Nephron (organoid): ENCODE measurements around the gene AOPEP.

Source experiments
- H3K27ac Mint-ChIP-seq, 3 experiments: 2 replicates each; pipeline ENCODE4 v1.8.0; 2020; ENCODE audit warnings: mixed read lengths in 3 of 3, mild to moderate bottlenecking in 2 of 3, moderate library complexity in 1 of 3
- H3K27me3 Mint-ChIP-seq: 2 replicates; pipeline ENCODE4 v1.8.0; 2021; ENCODE audit warnings: low read depth, mild to moderate bottlenecking, moderate library complexity, mixed read lengths
- H3K36me3 Mint-ChIP-seq: 2 replicates; pipeline ENCODE4 v1.8.0; 2020; ENCODE audit warnings: low read depth, mixed read lengths
- H3K4me1 Mint-ChIP-seq: 2 replicates; pipeline ENCODE4 v1.8.0; 2020; ENCODE audit warnings: mixed read lengths
- H3K4me3 Mint-ChIP-seq, 3 experiments: 2 replicates each; pipeline ENCODE4 v1.8.0; 2020; ENCODE audit warnings: mild to moderate bottlenecking in 3 of 3, mixed read lengths in 3 of 3, moderate library complexity in 2 of 3
- H3K9me3 Mint-ChIP-seq: 2 replicates; pipeline ENCODE4 v1.8.0; 2020; ENCODE audit warnings: mixed read lengths
- TF ChIP-seq, protein P1 (sequence below), 3 experiments: fragments of 200-600 bp; sonication (generic); IDR thresholded peaks; one replicate each; pipeline ENCODE4 v1.5.0; 2021; ENCODE audit warnings: antibody characterized with exemption in 3 of 3; ENCODE audit not compliant: unreplicated experiment in 3 of 3

Gene AOPEP

DNA sequence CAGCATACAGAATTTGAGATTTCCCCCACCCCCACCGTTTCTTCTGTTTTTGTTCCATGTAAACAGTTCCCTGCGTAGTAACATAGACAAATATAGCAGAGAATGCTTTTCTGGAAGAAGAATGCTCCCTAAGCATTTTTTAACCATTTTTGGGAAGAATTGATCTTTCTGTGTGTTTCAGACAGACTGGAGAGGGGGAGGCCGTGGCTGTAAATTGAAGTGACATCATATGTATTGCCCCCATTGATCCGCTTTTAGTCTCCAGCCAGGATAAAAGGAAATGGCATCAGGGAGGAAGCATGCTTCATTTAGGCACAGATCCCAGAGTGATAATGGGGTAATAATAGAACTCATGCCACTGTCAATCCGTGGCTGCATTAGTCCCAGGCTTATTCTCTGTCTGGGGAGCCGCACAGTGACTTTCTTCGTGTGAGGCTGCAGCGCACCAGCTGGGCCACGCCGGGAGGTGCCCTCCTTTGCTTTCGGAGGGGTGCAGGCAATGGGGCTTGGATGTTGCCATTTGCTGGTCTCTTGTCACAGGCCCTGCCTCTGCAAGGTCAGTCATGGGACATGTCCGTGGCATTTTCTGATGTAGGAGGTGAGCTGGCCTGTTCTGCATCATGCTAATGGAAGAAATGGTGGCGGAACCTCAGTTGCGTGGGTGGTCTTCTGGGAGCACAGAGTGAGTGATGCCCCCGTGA lies 329.5 kb downstream of the AOPEP start:
- H3K27me3 Mint-ChIP-seq: no peaks in the 10 kb centered on the region
- peaks cover 18% of the 10 kb centered on the region for H3K36me3 Mint-ChIP-seq
- peak overlapping the region; percentile 86 to 94 (median 90) for H3K27ac Mint-ChIP-seq
- no peaks in the 10 kb centered on the region for H3K9me3 Mint-ChIP-seq
- H3K4me3 Mint-ChIP-seq: peak overlapping the region; percentile 12 to 59 (median 44)
- TF ChIP-seq, protein P1, sequence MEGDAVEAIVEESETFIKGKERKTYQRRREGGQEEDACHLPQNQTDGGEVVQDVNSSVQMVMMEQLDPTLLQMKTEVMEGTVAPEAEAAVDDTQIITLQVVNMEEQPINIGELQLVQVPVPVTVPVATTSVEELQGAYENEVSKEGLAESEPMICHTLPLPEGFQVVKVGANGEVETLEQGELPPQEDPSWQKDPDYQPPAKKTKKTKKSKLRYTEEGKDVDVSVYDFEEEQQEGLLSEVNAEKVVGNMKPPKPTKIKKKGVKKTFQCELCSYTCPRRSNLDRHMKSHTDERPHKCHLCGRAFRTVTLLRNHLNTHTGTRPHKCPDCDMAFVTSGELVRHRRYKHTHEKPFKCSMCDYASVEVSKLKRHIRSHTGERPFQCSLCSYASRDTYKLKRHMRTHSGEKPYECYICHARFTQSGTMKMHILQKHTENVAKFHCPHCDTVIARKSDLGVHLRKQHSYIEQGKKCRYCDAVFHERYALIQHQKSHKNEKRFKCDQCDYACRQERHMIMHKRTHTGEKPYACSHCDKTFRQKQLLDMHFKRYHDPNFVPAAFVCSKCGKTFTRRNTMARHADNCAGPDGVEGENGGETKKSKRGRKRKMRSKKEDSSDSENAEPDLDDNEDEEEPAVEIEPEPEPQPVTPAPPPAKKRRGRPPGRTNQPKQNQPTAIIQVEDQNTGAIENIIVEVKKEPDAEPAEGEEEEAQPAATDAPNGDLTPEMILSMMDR (IDR thresholded peaks at IDR 0.05; ENCODE audit: unreplicated experiment in 3 of 3): no peak
- H3K4me1 Mint-ChIP-seq: peaks cover 75% of the 10 kb centered on the region

GRCh38 chr9:95057101-95057500 lies 330.6 kb downstream of the AOPEP start:
- no peaks in the 10 kb centered on the region for H3K27me3 Mint-ChIP-seq
- H3K27ac Mint-ChIP-seq: peak overlapping the region; percentile 86 to 94 (median 90)
- peaks cover 86% of the 10 kb centered on the region for H3K4me1 Mint-ChIP-seq
- TF ChIP-seq, protein P1 (IDR thresholded peaks at IDR 0.05; ENCODE audit: unreplicated experiment in 3 of 3): no peak
- H3K9me3 Mint-ChIP-seq: no peaks in the 10 kb centered on the region
- H3K4me3 Mint-ChIP-seq: peak overlapping the region; percentile 16 to 59 (median 27)
- peaks cover 23% of the 10 kb centered on the region for H3K36me3 Mint-ChIP-seq

- Mint-ChIP-seq H3K4me1 (peaks cover 90% of the 10 kb centered on the region), H3K27ac (peak overlapping the region; percentile 45 to 94 (median 86)), H3K9me3 (no peaks in the 10 kb centered on the region), H3K36me3 (peaks cover 25% of the 10 kb centered on the region), H3K4me3 (peak overlapping the region in 2 of 3 experiments; percentile 44 to 59), H3K27me3 (no peaks in the 10 kb centered on the region)
- TF ChIP-seq, protein P1 (IDR thresholded peaks at IDR 0.05; ENCODE audit: unreplicated experiment in 3 of 3): no peak
These were observed 331.8 kb downstream of the AOPEP start for GRCh38 chr9:95058121-95058785.

GRCh38 chr9:95058795-95059386 lies 332.4 kb downstream of the AOPEP start:
- Mint-ChIP-seq H3K27ac (peak overlapping the region; percentile 73 to 94 (median 86)), H3K4me1 (peaks cover 94% of the 10 kb centered on the region), H3K36me3 (peaks cover 29% of the 10 kb centered on the region), H3K9me3 (no peaks in the 10 kb centered on the region), H3K27me3 (no peaks in the 10 kb centered on the region), H3K4me3 (no peak overlapping the region)
- TF ChIP-seq, protein P1 (IDR thresholded peaks at IDR 0.05; ENCODE audit: unreplicated experiment in 3 of 3): no peak

GRCh38 chr9:95060234-95060633 lies 333.7 kb downstream of the AOPEP start:
- Mint-ChIP-seq H3K36me3 (peaks cover 34% of the 10 kb centered on the region), H3K4me3 (no peak overlapping the region), H3K27ac (peak overlapping the region in 2 of 3 experiments; percentile 62 to 86), H3K9me3 (no peaks in the 10 kb centered on the region), H3K4me1 (peaks cover 91% of the 10 kb centered on the region), H3K27me3 (no peaks in the 10 kb centered on the region)
- TF ChIP-seq, protein P1 (IDR thresholded peaks at IDR 0.05; ENCODE audit: unreplicated experiment in 3 of 3): no peak
